DOHH2 (cell line): ENCODE measurements around the gene CLTC.

Experiments used
- H3F3A ChIP-seq: fragments of 200-600 bp; sonication (generic), shearing (Covaris generic); 2 replicates; pipeline ENCODE4 v1.6.0; 2016; ENCODE audit warnings: antibody characterized with exemption, mild to moderate bottlenecking; ENCODE audit not compliant: control insufficient read depth, insufficient read depth
- H3K27ac ChIP-seq: fragments of 200-600 bp; sonication (generic); 2 replicates; pipeline ENCODE4 v1.5.1; 2014; ENCODE audit warnings: low read depth, mild to moderate bottlenecking, low read length, moderate library complexity
- H3K27me3 ChIP-seq: fragments of 200-600 bp; sonication (generic); 2 replicates; pipeline ENCODE4 v1.6.1; 2014; ENCODE audit warnings: mild to moderate bottlenecking, low read length, mixed read lengths; ENCODE audit not compliant: control insufficient read depth
- H3K36me3 ChIP-seq: fragments of 200-600 bp; sonication (generic); 2 replicates; pipeline ENCODE4 v1.6.1; 2014; ENCODE audit warnings: mild to moderate bottlenecking, low read length, moderate library complexity, mixed read lengths; ENCODE audit not compliant: control insufficient read depth
- H3K4me1 ChIP-seq: fragments of 200-600 bp; sonication (generic); 2 replicates; pipeline ENCODE4 v1.6.1; 2014; ENCODE audit warnings: mild to moderate bottlenecking, low read length, mixed read lengths; ENCODE audit not compliant: control insufficient read depth
- H3K4me2 ChIP-seq: fragments of 200-600 bp; sonication (generic); 2 replicates; pipeline ENCODE4 v1.6.0; 2014; ENCODE audit warnings: mild to moderate bottlenecking, low read length, moderate library complexity
- H3K4me3 ChIP-seq: fragments of 200-600 bp; sonication (generic); 2 replicates; pipeline ENCODE4 v1.5.1; 2014; ENCODE audit warnings: mild to moderate bottlenecking, low read length, mixed read lengths
- H3K79me2 ChIP-seq: fragments of 200-600 bp; sonication (generic); 2 replicates; pipeline ENCODE4 v1.6.1; 2014; ENCODE audit warnings: mild to moderate bottlenecking, low read length, mixed read lengths; ENCODE audit not compliant: control insufficient read depth
- H3K9me2 ChIP-seq: fragments of 200-600 bp; sonication (generic); replicated peaks from 2 replicates; pipeline ENCODE4 v1.6.1; 2014; ENCODE audit warnings: mild to moderate bottlenecking, low read length, mixed read lengths; ENCODE audit not compliant: control insufficient read depth
- H3K9me3 ChIP-seq: fragments of 200-600 bp; sonication (generic); 2 replicates; pipeline ENCODE4 v1.6.1; 2014; ENCODE audit warnings: antibody characterized with exemption, low read length, mixed read lengths; ENCODE audit not compliant: control insufficient read depth, insufficient read depth
- H4K20me1 ChIP-seq: fragments of 200-600 bp; sonication (generic); 2 replicates; pipeline ENCODE4 v1.6.0; 2014; ENCODE audit warnings: low read depth, mild to moderate bottlenecking, antibody characterized with exemption, low read length, moderate library complexity; ENCODE audit not compliant: control insufficient read depth, insufficient read depth
- EZH2phosphoT487 ChIP-seq: fragments of 200-600 bp; sonication (generic); IDR thresholded peaks from 2 replicates; pipeline ENCODE4 v1.6.1; 2017; ENCODE audit warnings: borderline replicate concordance, mild to moderate bottlenecking, antibody characterized with exemption, low read length, moderate library complexity, mixed read lengths
- TF ChIP-seq, protein P1 (sequence below): fragments of 200-600 bp; sonication (generic); IDR thresholded peaks from one replicate; pipeline ENCODE4 v1.5.1; 2014; ENCODE audit warnings: antibody characterized with exemption, mild to moderate bottlenecking, low read depth, low read length; ENCODE audit not compliant: poor library complexity, severe bottlenecking

The CLTC gene

DNA sequence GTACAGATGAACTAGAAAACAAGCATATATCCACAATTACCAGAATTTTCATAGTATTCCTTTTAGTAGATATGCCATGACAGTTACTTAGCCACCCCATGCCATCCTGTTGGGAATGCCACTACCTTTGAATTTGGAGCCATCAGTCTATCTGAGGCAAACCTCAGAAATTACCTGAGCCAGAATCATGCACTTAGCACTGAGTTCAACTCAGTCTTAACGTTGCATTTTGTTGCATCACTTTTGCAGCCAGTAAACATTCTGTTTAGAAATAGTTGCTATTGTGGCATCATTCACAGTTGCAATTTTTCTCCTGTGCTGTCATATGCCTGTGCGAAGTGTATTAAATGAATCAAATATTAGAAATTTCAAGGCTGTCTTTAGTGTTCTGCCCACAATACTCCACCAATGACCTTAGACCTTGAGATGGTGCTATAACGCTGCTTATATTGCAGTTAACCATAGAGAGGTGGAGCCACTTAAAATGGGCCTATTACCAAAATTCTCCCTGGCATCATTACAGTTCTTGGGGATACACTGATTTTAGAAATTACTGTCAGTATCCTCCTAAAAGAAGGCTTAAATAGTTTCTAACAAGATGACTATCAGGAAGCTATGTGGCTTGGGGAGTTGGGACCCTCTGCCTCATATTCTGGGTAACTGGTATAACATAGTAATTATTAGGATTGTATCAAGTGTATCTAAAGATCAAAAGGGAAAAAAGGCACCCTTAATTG is 76.4 kb downstream of the CLTC start:
- no peak for TF ChIP-seq EZH2phosphoT487
- Histone ChIP-seq H3F3A (peaks cover 34% of the 10 kb centered on the region), H3K79me2 (peaks cover 80% of the 10 kb centered on the region), H4K20me1 (peaks cover 29% of the 10 kb centered on the region), H3K9me2 (no peaks in the 10 kb centered on the region), H3K27me3 (no peaks in the 10 kb centered on the region), H3K4me1 (peaks cover 3% of the 10 kb centered on the region; the same call in 1 of the 2 replicates), H3K36me3 (peaks cover 88% of the 10 kb centered on the region), H3K9me3 (no peaks in the 10 kb centered on the region), H3K27ac (no peak overlapping the region), H3K4me3 (no peak overlapping the region), H3K4me2 (no peak overlapping the region)

DNA sequence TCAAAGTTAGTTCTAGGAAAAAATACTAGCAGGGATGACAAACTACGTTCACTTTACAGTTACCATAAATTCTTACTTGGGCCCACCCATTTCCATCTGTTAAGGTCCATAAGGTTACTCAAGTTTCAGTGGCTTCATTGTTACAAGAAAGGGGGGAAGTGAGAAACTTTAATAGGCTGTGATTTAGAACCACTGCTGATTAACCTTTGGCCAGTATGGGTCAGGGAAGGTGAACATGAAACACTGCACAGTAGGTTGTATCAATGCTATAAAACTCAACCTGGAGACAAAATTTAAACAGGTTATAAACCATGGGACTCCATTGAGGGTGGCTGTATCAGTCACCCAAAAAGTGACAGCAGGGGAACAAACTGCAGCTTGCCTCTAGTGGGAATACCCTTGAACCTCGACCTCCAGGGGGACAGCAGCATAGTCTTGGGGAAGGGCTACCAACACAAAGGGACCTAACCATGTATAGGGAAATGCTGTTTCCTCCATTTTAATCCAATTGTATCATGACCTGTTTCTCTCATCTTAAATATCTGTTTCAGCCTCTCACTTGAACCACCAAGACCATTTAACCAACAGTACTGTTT is 77.1 kb downstream of the CLTC start:
- no peaks in the 10 kb centered on the region for H3K27me3 ChIP-seq
- no peak for TF ChIP-seq EZH2phosphoT487
- TF ChIP-seq, protein P1, sequence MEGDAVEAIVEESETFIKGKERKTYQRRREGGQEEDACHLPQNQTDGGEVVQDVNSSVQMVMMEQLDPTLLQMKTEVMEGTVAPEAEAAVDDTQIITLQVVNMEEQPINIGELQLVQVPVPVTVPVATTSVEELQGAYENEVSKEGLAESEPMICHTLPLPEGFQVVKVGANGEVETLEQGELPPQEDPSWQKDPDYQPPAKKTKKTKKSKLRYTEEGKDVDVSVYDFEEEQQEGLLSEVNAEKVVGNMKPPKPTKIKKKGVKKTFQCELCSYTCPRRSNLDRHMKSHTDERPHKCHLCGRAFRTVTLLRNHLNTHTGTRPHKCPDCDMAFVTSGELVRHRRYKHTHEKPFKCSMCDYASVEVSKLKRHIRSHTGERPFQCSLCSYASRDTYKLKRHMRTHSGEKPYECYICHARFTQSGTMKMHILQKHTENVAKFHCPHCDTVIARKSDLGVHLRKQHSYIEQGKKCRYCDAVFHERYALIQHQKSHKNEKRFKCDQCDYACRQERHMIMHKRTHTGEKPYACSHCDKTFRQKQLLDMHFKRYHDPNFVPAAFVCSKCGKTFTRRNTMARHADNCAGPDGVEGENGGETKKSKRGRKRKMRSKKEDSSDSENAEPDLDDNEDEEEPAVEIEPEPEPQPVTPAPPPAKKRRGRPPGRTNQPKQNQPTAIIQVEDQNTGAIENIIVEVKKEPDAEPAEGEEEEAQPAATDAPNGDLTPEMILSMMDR = no peak
- no peaks in the 10 kb centered on the region for H3K9me2 ChIP-seq
- no peak overlapping the region for H3K4me3 ChIP-seq
- H3K79me2 ChIP-seq = peaks cover 85% of the 10 kb centered on the region
- H3K4me1 ChIP-seq = peaks cover 3% of the 10 kb centered on the region; the same call in 1 of the 2 replicates
- peaks cover 30% of the 10 kb centered on the region for H4K20me1 ChIP-seq
- peaks cover 38% of the 10 kb centered on the region for H3F3A ChIP-seq
- H3K36me3 ChIP-seq = peaks cover 89% of the 10 kb centered on the region
- H3K27ac ChIP-seq = no peak overlapping the region
- no peak overlapping the region for H3K4me2 ChIP-seq
- H3K9me3 ChIP-seq = no peaks in the 10 kb centered on the region

DNA sequence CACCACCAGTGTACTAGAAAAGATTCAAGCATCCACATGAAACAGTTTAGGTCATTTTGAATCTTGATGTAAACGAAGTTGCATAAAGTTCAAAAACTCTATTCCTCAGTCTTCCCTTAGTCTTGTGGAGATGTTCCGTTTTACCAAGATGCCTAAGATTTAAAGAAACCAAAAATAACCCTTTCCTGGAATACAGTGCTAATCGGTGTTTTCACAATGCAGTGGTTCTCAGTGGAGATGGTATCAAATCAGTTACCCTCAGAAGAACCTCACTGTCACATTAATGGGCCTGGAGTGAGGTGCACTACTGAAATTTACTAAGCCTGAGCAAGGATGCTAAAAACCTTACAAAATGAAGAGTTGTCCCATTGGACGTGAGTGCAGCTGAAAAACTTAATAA is 78.4 kb downstream of the CLTC start:
- Histone ChIP-seq H3K27me3 (no peaks in the 10 kb centered on the region), H4K20me1 (peaks cover 30% of the 10 kb centered on the region), H3K4me2 (peak overlapping the region; percentile 24; the same call in 1 of the 2 replicates), H3K4me3 (no peak overlapping the region), H3K9me2 (no peaks in the 10 kb centered on the region), H3K4me1 (peaks cover 3% of the 10 kb centered on the region; the same call in 1 of the 2 replicates), H3K9me3 (no peaks in the 10 kb centered on the region), H3K27ac (no peak overlapping the region), H3K79me2 (peaks cover 99% of the 10 kb centered on the region), H3K36me3 (peaks cover 91% of the 10 kb centered on the region), H3F3A (peaks cover 38% of the 10 kb centered on the region)
- TF ChIP-seq, protein P1 = no peak
- TF ChIP-seq EZH2phosphoT487 = no peak

DNA sequence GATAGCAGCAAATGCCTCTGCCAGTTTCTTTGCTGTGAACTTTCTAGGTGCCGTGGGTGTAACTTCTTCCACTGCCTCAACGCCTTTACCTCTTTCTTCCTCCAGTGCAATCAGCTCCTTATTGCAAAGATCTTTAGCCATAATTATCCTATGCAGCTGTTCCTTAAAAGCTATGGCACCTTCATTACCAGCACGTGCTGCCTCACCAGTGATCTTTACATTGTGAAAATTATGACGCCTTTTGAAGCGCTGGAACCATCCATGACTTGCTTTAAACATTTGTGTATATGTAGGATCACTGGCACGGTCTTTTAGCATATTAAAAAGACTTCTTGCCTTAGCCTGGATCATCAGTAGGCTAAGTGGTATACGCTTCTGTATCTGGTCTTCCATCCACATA is 79.5 kb downstream of the CLTC start:
- H3K4me3 ChIP-seq = no peak overlapping the region
- H4K20me1 ChIP-seq = peaks cover 30% of the 10 kb centered on the region

More for the DNA sequence above, 79.5 kb downstream of the CLTC start:
- TF ChIP-seq, protein P1 = no peak
- TF ChIP-seq EZH2phosphoT487 = no peak
- Histone ChIP-seq H3K9me2 (no peaks in the 10 kb centered on the region), H3K27ac (no peak overlapping the region), H3K4me1 (peaks cover 4% of the 10 kb centered on the region), H3F3A (peaks cover 30% of the 10 kb centered on the region), H3K9me3 (no peaks in the 10 kb centered on the region), H3K36me3 (peaks cover 86% of the 10 kb centered on the region), H3K79me2 (peaks cover 100% of the 10 kb centered on the region), H3K4me2 (peak overlapping the region; percentile 24; the same call in 1 of the 2 replicates), H3K27me3 (no peaks in the 10 kb centered on the region)
